ENCODE data around the gene OLFM3.

DNA sequence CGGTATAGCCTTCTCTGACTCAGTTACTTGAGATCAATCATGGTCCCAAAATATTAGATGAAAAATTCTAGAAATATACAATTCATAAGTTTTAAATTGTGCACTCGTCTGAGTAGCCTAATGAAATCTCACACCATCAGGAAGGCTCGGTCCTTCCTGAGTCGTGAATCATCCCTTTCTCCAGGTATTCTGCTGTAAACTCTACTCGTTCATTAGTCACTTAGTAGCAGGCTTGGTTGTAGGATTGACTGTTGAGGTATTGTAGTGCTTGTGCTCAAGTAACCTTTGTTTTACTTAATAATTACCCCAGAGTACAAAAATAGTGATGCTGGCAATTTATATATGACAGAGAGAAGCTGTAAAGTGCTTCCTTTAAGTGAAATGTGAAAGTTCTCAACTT lies 238.7 kb downstream of the OLFM3 start:
- TF ChIP-seq CTCF (conservative IDR thresholded peaks at IDR 0.05; ENCODE audit: low read depth in 2 of 2) (no peak), EZH2phosphoT487 (IDR thresholded peaks at IDR 0.05; ENCODE audit: unreplicated experiment) (no peak), POLR2AphosphoS5 (IDR thresholded peaks at IDR 0.05; ENCODE audit: low read depth) (no peak), EZH2 (IDR thresholded peaks at IDR 0.05; ENCODE audit: low read depth, unreplicated experiment) (no peak), REST (IDR thresholded peaks at IDR 0.05; ENCODE audit: unreplicated experiment) (no peak), CREB1 (CRISPR knock-in tag; IDR thresholded peaks at IDR 0.05; ENCODE audit: low read depth) (no peak), STAT1 (IDR thresholded peaks at IDR 0.05; ENCODE audit: unreplicated experiment) (no peak), ZNF331 (CRISPR knock-in tag; IDR thresholded peaks at IDR 0.05; ENCODE audit: low read depth) (no peak), JUNB (IDR thresholded peaks at IDR 0.05; ENCODE audit: unreplicated experiment) (no peak), NANOG (IDR thresholded peaks at IDR 0.05; ENCODE audit: borderline replicate concordance) (no peak), ZNF114 (CRISPR knock-in tag; IDR thresholded peaks at IDR 0.05) (no peak)
- TF ChIP-seq, protein P1, sequence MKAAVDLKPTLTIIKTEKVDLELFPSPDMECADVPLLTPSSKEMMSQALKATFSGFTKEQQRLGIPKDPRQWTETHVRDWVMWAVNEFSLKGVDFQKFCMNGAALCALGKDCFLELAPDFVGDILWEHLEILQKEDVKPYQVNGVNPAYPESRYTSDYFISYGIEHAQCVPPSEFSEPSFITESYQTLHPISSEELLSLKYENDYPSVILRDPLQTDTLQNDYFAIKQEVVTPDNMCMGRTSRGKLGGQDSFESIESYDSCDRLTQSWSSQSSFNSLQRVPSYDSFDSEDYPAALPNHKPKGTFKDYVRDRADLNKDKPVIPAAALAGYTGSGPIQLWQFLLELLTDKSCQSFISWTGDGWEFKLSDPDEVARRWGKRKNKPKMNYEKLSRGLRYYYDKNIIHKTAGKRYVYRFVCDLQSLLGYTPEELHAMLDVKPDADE (IDR thresholded peaks at IDR 0.05) = no peak
- TF ChIP-seq, protein P2, sequence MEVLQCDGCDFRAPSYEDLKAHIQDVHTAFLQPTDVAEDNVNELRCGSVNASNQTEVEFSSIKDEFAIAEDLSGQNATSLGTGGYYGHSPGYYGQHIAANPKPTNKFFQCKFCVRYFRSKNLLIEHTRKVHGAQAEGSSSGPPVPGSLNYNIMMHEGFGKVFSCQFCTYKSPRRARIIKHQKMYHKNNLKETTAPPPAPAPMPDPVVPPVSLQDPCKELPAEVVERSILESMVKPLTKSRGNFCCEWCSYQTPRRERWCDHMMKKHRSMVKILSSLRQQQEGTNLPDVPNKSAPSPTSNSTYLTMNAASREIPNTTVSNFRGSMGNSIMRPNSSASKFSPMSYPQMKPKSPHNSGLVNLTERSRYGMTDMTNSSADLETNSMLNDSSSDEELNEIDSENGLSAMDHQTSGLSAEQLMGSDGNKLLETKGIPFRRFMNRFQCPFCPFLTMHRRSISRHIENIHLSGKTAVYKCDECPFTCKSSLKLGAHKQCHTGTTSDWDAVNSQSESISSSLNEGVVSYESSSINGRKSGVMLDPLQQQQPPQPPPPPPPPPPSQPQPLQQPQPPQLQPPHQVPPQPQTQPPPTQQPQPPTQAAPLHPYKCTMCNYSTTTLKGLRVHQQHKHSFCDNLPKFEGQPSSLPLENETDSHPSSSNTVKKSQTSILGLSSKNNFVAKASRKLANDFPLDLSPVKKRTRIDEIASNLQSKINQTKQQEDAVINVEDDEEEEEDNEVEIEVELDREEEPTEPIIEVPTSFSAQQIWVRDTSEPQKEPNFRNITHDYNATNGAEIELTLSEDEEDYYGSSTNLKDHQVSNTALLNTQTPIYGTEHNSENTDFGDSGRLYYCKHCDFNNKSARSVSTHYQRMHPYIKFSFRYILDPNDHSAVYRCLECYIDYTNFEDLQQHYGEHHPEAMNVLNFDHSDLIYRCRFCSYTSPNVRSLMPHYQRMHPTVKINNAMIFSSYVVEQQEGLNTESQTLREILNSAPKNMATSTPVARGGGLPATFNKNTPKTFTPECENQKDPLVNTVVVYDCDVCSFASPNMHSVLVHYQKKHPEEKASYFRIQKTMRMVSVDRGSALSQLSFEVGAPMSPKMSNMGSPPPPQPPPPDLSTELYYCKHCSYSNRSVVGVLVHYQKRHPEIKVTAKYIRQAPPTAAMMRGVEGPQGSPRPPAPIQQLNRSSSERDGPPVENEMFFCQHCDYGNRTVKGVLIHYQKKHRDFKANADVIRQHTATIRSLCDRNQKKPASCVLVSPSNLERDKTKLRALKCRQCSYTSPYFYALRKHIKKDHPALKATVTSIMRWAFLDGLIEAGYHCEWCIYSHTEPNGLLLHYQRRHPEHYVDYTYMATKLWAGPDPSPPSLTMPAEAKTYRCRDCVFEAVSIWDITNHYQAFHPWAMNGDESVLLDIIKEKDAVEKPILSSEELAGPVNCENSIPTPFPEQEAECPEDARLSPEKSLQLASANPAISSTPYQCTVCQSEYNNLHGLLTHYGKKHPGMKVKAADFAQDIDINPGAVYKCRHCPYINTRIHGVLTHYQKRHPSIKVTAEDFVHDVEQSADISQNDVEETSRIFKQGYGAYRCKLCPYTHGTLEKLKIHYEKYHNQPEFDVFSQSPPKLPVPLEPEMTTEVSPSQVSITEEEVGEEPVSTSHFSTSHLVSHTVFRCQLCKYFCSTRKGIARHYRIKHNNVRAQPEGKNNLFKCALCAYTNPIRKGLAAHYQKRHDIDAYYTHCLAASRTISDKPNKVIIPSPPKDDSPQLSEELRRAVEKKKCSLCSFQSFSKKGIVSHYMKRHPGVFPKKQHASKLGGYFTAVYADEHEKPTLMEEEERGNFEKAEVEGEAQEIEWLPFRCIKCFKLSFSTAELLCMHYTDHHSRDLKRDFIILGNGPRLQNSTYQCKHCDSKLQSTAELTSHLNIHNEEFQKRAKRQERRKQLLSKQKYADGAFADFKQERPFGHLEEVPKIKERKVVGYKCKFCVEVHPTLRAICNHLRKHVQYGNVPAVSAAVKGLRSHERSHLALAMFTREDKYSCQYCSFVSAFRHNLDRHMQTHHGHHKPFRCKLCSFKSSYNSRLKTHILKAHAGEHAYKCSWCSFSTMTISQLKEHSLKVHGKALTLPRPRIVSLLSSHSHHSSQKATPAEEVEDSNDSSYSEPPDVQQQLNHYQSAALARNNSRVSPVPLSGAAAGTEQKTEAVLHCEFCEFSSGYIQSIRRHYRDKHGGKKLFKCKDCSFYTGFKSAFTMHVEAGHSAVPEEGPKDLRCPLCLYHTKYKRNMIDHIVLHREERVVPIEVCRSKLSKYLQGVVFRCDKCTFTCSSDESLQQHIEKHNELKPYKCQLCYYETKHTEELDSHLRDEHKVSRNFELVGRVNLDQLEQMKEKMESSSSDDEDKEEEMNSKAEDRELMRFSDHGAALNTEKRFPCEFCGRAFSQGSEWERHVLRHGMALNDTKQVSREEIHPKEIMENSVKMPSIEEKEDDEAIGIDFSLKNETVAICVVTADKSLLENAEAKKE (CRISPR knock-in tag; IDR thresholded peaks at IDR 0.05) = no peak
